Mucosa of descending colon (tissue), 3 donors: ENCODE results near the gene PHLDA1. TPM values are rescaled to one million over a fixed set of nuclear protein-coding genes. Genes with fewer than 3 reads are reported as not detected.

Experiments used
- ATAC-seq: fragments of 200-7000 bp; cut with Tn5 transposase; one replicate; pipeline ENCODE4 v1.9.1; 2020; ENCODE audit warnings: mild to moderate bottlenecking, moderate library complexity
- DNase-seq, 3 donors: peaks; one replicate each; pipeline ENCODE4 v3.0.0-alpha.2; 2020
- H3K36me3 ChIP-seq: fragments of 200-600 bp; one replicate; pipeline ENCODE4 v1.8.0; 2021; ENCODE audit warnings: low read depth, mild to moderate bottlenecking
- H3K4me1 ChIP-seq: fragments of 200-600 bp; one replicate; pipeline ENCODE4 v1.8.0; 2021; ENCODE audit warnings: low read depth, mild to moderate bottlenecking
- H3K4me3 ChIP-seq: fragments of 200-600 bp; one replicate; pipeline ENCODE4 v1.8.0; 2021; ENCODE audit warnings: mild to moderate bottlenecking
- H3K9me3 ChIP-seq: fragments of 200-600 bp; one replicate; pipeline ENCODE4 v1.8.0; 2021; ENCODE audit warnings: mild to moderate bottlenecking
- intact Hi-C, 2 donors: fragments of 100-400 bp; cut with DNase I in 1 of 2; cut with micrococcal nuclease in 1 of 2; formaldehyde crosslinking; loops; one replicate each; pipeline versions ENCODE4 v1.11.0 to v1.11.1; 2022; cut with DNase I, micrococcal nuclease
- total RNA-seq, 3 donors: library from RNA; stranded (reverse); fragmentation: NEBNext Ultra II Directional in 2 of 3; extraction: Animal tissue kit (Norgen Biotek cat#: 25700) in 2 of 3; gene quantifications; one replicate each; pipeline versions ENCODE4 v1.2.1 to v1.2.4, GENCODE V29; 2021 to 2023
- TF ChIP-seq, protein P1 (sequence below): fragments of 200-600 bp; IDR thresholded peaks from one replicate; pipeline ENCODE4 v1.8.0; 2022; ENCODE audit warnings: antibody characterized with exemption, mild to moderate bottlenecking
- donor health status: DM: no; HTN: no; CAD: no; lungs with moderate emphysema.
- donor health status: DM: no; HTN: no; CAD: no.
- donor health status: DM: no; HTN: yes; CAD: no.

The PHLDA1 gene
- total RNA-seq, 3 donors from 2014 or later = 2.2 to 8.8 (median 3.5) TPM

DNA sequence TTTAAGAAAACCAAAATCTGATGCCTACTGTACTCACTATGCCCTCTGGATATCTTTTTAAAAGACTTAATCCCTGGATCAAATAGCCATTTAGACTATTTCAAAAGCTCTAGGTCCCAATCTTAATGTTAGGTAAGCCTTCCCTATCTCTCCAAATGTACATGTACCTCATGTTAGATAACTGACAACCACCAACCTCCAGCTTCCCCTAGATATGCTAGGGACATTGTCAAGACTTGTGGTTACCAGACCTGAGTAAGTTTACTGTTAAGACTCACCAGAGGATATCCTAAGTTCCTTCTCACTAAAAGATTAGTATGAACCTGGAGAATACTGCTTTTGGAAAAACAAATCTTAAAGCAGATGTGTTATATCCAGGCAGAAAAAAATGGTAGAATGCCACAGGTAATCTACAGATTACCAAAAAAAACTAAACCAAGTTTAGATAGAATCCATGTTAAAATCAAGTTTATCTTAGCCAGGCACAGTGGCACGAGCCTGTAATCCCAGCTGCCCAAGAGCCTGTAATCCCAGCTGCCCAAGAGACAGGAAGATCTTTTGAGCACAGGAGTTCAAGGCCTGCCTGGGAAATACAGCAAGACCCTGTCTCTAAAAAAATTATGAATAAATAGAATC lies 43.2 kb upstream of the PHLDA1 start:
- intact Hi-C loops = no loop called here
- DNase-seq (no peak), ATAC-seq (no peak)
- Histone ChIP-seq H3K4me1 (no peaks in the 10 kb centered on the region), H3K4me3 (no peak overlapping the region), H3K9me3 (no peaks in the 10 kb centered on the region), H3K36me3 (no peaks in the 10 kb centered on the region)
- TF ChIP-seq, protein P1, sequence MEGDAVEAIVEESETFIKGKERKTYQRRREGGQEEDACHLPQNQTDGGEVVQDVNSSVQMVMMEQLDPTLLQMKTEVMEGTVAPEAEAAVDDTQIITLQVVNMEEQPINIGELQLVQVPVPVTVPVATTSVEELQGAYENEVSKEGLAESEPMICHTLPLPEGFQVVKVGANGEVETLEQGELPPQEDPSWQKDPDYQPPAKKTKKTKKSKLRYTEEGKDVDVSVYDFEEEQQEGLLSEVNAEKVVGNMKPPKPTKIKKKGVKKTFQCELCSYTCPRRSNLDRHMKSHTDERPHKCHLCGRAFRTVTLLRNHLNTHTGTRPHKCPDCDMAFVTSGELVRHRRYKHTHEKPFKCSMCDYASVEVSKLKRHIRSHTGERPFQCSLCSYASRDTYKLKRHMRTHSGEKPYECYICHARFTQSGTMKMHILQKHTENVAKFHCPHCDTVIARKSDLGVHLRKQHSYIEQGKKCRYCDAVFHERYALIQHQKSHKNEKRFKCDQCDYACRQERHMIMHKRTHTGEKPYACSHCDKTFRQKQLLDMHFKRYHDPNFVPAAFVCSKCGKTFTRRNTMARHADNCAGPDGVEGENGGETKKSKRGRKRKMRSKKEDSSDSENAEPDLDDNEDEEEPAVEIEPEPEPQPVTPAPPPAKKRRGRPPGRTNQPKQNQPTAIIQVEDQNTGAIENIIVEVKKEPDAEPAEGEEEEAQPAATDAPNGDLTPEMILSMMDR = no peak

- intact Hi-C loops = no loop called here
- DNase-seq = no peak
- Histone ChIP-seq H3K4me1 (no peaks in the 10 kb centered on the region), H3K9me3 (no peaks in the 10 kb centered on the region), H3K36me3 (no peaks in the 10 kb centered on the region), H3K4me3 (no peak overlapping the region)
- TF ChIP-seq, protein P1 = no peak
- no peak for ATAC-seq
These were observed 42.0 kb upstream of the PHLDA1 start for GRCh38 chr12:76073561-76073960.

- ATAC-seq (no peak), DNase-seq (no peak)
- H3K9me3 ChIP-seq = no peaks in the 10 kb centered on the region
- H3K4me1 ChIP-seq = no peaks in the 10 kb centered on the region
- intact Hi-C loops = no loop called here
- TF ChIP-seq, protein P1 = no peak
- H3K4me3 ChIP-seq = no peak overlapping the region
- no peaks in the 10 kb centered on the region for H3K36me3 ChIP-seq
These were observed 41.0 kb upstream of the PHLDA1 start for GRCh38 chr12:76072568-76072967.

DNA sequence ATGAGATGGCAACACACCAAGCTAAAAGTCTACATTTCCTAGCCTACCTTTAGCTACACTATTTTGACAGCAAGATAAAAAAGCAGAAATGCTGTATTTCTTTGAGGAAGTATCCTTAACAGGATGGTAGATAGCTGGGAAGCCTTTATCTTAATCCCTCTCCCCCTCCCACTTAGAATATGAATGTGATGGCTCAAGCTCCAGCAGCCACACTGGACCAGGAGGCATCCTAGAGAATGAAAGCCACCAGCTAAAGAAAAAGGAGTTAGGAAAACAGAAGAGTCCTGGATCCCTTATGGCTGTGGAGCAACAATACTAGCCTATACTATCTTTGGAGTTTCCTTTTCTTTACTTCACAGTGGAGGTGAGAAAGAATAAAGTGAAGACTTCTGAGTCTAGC lies 37.8 kb upstream of the PHLDA1 start:
- TF ChIP-seq, protein P1 = no peak
- H3K4me1 ChIP-seq = no peaks in the 10 kb centered on the region
- DNase-seq (no peak), ATAC-seq (no peak)
- peaks cover 11% of the 10 kb centered on the region for H3K9me3 ChIP-seq
- intact Hi-C loops = no loop called here
- no peak overlapping the region for H3K4me3 ChIP-seq
- H3K36me3 ChIP-seq = no peaks in the 10 kb centered on the region

GRCh38 chr12:76065917-76066316 lies 34.3 kb upstream of the PHLDA1 start:
- ATAC-seq (no peak), DNase-seq (no peak)
- Histone ChIP-seq H3K36me3 (no peaks in the 10 kb centered on the region), H3K4me3 (no peak overlapping the region), H3K9me3 (peaks cover 13% of the 10 kb centered on the region), H3K4me1 (no peaks in the 10 kb centered on the region)
- intact Hi-C loops = no loop called here
- TF ChIP-seq, protein P1 = no peak

DNA sequence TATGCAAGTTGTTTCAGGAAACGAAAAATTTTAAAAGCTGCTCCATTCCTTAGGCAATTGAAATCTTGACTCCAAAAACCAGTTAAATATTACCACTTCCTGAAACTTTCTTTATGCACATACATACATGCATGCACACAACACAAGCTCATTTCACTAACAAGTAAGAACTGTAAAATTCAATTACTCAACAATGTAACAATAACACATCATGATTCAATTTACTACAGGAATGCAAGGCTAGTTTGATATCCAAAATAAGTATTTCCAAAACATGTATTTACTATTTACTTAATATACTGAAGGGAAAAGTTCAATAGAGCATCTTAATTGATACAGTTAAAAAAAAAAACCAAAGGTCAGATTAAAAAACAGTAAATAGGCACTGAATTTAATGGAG lies 33.3 kb upstream of the PHLDA1 start:
- H3K9me3 ChIP-seq = peaks cover 13% of the 10 kb centered on the region
- intact Hi-C loops = no loop called here
- no peaks in the 10 kb centered on the region for H3K4me1 ChIP-seq
- TF ChIP-seq, protein P1 = no peak
- H3K4me3 ChIP-seq = no peak overlapping the region
- H3K36me3 ChIP-seq = no peaks in the 10 kb centered on the region
- no peak for ATAC-seq
- no peak for DNase-seq
